Regular cardiac myocyte (primary cell): ENCODE results near the gene FTSJ1. TPM values are rescaled to one million over a fixed set of nuclear protein-coding genes. Genes with fewer than 3 reads are reported as not detected.

Experiments
- total RNA-seq: library from RNA; depleted of rRNA; stranded (reverse); fragments of >200 nt; gene quantifications from 2 replicates; pipeline ENCODE4 v1.2.3, GENCODE V29; 2014

The FTSJ1 gene
- 48.5 and 67.1 TPM in 2 replicates for total RNA-seq

GRCh38 chrX:48475774-48476577 is at the start of gene FTSJ1:
Gene FTSJ1, plus strand, starts transcription at chrX:48476199. Its CDS starts 1,849 bp downstream, at chrX:48478048.

GRCh38 chrX:48470110-48470832 is 5.7 kb upstream of the FTSJ1 start, which contains the start of gene SLC38A5:
Gene SLC38A5, minus strand, starts transcription at chrX:48470260. Its CDS starts 2,336 bp downstream, at chrX:48467924.

GRCh38 chrX:48508400-48509244 is 32.6 kb downstream of the FTSJ1 start, which contains the start of gene PORCN:
Gene PORCN, plus strand, starts transcription at chrX:48508992. Its CDS starts 829 bp downstream, at chrX:48509821.

GRCh38 chrX:48521353-48522243 is 45.6 kb downstream of the FTSJ1 start, which contains the start of gene EBP:
Gene EBP, plus strand, starts transcription at chrX:48521808. Its CDS starts 1,964 bp downstream, at chrX:48523772.

Other genes with a start within 250 kb of the FTSJ1 start
- gene SSX1, start 220.8 kb upstream of the FTSJ1 start, total RNA-seq = not detected in 2 replicates
- not detected in 2 replicates for gene SSX3, start 119.5 kb upstream of the FTSJ1 start, total RNA-seq
- not detected in 2 replicates for gene SSX4, start 92.7 kb upstream of the FTSJ1 start, total RNA-seq
- not detected in 2 replicates for gene SSX4B, start 64.2 kb upstream of the FTSJ1 start, total RNA-seq
- 53.8 and 59.6 TPM in 2 replicates for gene SLC38A5, start 5.9 kb upstream of the FTSJ1 start, total RNA-seq
- gene PORCN, start 32.8 kb downstream of the FTSJ1 start, total RNA-seq = 6.3 and 7.6 TPM in 2 replicates
- gene EBP, start 45.6 kb downstream of the FTSJ1 start, total RNA-seq = 23.4 and 76.1 TPM in 2 replicates
- gene TBC1D25, start 63.5 kb downstream of the FTSJ1 start, total RNA-seq = 3.7 and 6.1 TPM in 2 replicates
- gene RBM3, start 98.3 kb downstream of the FTSJ1 start, total RNA-seq = 45.4 and 78.6 TPM in 2 replicates
- 73.3 and 77.3 TPM in 2 replicates for gene WDR13, start 121.3 kb downstream of the FTSJ1 start, total RNA-seq
- gene WAS, start 207.6 kb downstream of the FTSJ1 start, total RNA-seq = 0.28 TPM in 1 of 2 replicates, not detected in the other
- 1.4 and 10.5 TPM in 2 replicates for gene SUV39H1, start 220.5 kb downstream of the FTSJ1 start, total RNA-seq